Effector memory CD8-positive, alpha-beta T cell (primary cell): ENCODE measurements around the gene VRK3.
"Not testable (repeated sequence)": the region's sequence is repeated elsewhere in the genome, so short reads cannot be mapped to it uniquely, and the experiment has no call there.

ENCODE experiments used
- ATAC-seq: fragments of 150-1000 bp; cut with Tn5 transposase; replicated peaks from 2 replicates; pipeline ENCODE4 v1.10.0; 2021; ENCODE audit warnings: mild to moderate bottlenecking, moderate library complexity
- DNase-seq, 3 experiments: peaks; one replicate each; pipeline ENCODE4 v3.0.0; 2021
- H3K27ac Mint-ChIP-seq, 2 donors: one replicate each; pipeline ENCODE4 v1.8.0; 2022; ENCODE audit warnings: mild to moderate bottlenecking in 2 of 2, mixed read lengths in 2 of 2, moderate library complexity in 2 of 2
- H3K27me3 Mint-ChIP-seq, 2 donors: one replicate each; pipeline ENCODE4 v1.8.0; 2022; ENCODE audit warnings: mixed read lengths in 2 of 2
- H3K36me3 Mint-ChIP-seq: one replicate; pipeline ENCODE4 v1.8.0; 2022; ENCODE audit warnings: mild to moderate bottlenecking, moderate library complexity, mixed read lengths; ENCODE audit not compliant: insufficient read depth
- H3K4me1 Mint-ChIP-seq, 2 donors: one replicate each; pipeline ENCODE4 v1.8.0; 2022; ENCODE audit warnings: low read depth in 2 of 2, mixed read lengths in 2 of 2
- H3K4me3 Mint-ChIP-seq, 2 donors: one replicate each; pipeline ENCODE4 v1.8.0; 2022; ENCODE audit warnings: mild to moderate bottlenecking in 2 of 2, mixed read lengths in 2 of 2, moderate library complexity in 2 of 2
- H3K9me3 Mint-ChIP-seq, 2 donors: one replicate each; pipeline ENCODE4 v1.8.0; 2022; ENCODE audit warnings: mixed read lengths in 2 of 2

Gene VRK3

DNA sequence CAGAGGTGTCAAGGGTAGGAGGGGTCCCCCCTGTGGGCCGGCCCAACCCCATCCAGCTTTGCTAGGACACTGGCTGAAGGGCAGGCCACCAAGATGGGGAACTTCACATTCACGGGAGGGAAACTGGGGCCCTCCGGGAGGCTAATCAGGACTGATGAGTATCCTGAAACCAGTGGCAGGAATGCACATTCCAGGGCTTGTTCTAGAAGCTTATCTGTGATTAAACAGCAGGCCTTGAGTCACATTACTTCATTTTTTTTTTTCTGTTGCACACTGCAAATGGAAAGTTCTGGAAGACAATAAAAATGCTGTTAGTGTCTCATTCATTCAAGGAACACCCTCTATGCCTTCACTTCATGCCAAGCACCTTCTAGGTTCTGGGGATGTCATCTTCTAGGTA lies 48.7 kb downstream of the VRK3 start:
- peak overlapping the region in 1 of 2 donors; percentile 38 for H3K27ac Mint-ChIP-seq
- peaks cover 16% of the 10 kb centered on the region for H3K36me3 Mint-ChIP-seq
- DNase-seq = no peak

DNA sequence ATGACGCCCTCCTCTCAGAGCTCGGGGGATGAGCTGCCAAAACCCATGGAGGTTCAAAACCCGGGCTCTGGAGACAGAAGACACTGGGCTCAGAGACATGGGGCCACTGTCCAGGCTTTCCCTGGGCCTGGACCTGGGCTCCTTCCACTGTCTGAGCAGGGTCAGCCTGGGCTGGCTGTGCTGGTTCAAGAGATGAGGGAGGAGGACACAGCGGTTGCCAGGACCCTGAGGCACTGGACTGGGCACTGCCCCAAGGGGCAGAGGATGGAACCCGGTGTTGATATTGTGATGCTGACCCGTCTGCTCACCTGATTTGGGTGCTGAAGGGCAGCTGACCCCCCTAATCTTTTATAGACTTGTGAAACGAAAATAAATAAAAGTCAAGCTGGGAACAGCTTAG lies 50.1 kb downstream of the VRK3 start:
- H3K4me1 Mint-ChIP-seq = peaks cover 0 to 4% of the 10 kb centered on the region in 2 donors
- H3K9me3 Mint-ChIP-seq = no peaks in the 10 kb centered on the region
- no peak for ATAC-seq

More for the DNA sequence above, 48.7 kb downstream of the VRK3 start:
- ATAC-seq = no peak
- H3K4me3 Mint-ChIP-seq = no peak overlapping the region
- H3K27me3 Mint-ChIP-seq = no peaks in the 10 kb centered on the region
- H3K4me1 Mint-ChIP-seq = peaks cover 0 to 4% of the 10 kb centered on the region in 2 donors
- H3K9me3 Mint-ChIP-seq = no peaks in the 10 kb centered on the region

GRCh38 chr19:49973987-49974386 lies 51.2 kb downstream of the VRK3 start:
- DNase-seq (no peak), ATAC-seq (no peak)
- peaks cover 0 to 4% of the 10 kb centered on the region in 2 donors for H3K4me1 Mint-ChIP-seq
- H3K27ac Mint-ChIP-seq = peak overlapping the region; percentile 7 to 67
- peaks cover under 1 to 2% of the 10 kb centered on the region in 2 donors for H3K27me3 Mint-ChIP-seq
- peaks cover 8% of the 10 kb centered on the region for H3K36me3 Mint-ChIP-seq
- H3K9me3 Mint-ChIP-seq = no peaks in the 10 kb centered on the region
- H3K4me3 Mint-ChIP-seq = no peak overlapping the region

More for the DNA sequence above, 50.1 kb downstream of the VRK3 start:
- no peak for DNase-seq
- Mint-ChIP-seq H3K27ac (peak overlapping the region; percentile 20 to 82), H3K36me3 (peaks cover 12% of the 10 kb centered on the region), H3K4me3 (no peak overlapping the region), H3K27me3 (no peaks in the 10 kb centered on the region)

- Mint-ChIP-seq H3K27ac (peak overlapping the region in 1 of 2 donors; percentile 7), H3K4me1 (peaks cover 0 to 4% of the 10 kb centered on the region in 2 donors), H3K4me3 (no peak overlapping the region), H3K9me3 (no peaks in the 10 kb centered on the region), H3K36me3 (peaks cover 8% of the 10 kb centered on the region), H3K27me3 (peaks cover 9% of the 10 kb centered on the region in 2 donors)
- no peak for DNase-seq
- ATAC-seq = no peak
These were observed 52.3 kb downstream of the VRK3 start for GRCh38 chr19:49972841-49973240.

DNA sequence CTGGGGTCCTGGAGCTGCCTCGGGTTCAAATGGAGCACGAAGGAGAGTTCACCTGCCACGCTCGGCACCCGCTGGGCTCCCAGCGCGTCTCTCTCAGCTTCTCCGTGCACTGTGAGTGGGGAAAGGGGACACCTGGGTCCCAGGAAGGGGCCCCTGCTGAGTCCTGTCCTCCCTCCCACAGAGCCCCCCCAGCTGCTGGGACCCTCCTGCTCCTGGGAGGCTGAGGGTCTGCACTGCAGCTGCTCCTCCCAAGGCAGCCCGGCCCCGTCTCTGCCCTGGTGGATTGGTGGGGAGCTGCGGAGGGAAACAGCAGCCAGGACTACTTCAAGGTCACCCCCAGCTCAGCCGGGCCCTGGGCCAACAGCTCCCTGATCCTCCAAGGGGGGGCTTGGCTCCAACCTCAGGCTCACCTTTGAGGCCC lies 53.2 kb downstream of the VRK3 start:
- Mint-ChIP-seq H3K9me3 (no peaks in the 10 kb centered on the region), H3K27me3 (peaks cover 9 to 14% of the 10 kb centered on the region in 2 donors), H3K36me3 (peaks cover 8% of the 10 kb centered on the region), H3K4me1 (peaks cover 0 to 4% of the 10 kb centered on the region in 2 donors), H3K27ac (no peak overlapping the region), H3K4me3 (no peak overlapping the region)
- ATAC-seq = no peak
- DNase-seq = no peak

- H3K36me3 Mint-ChIP-seq, H3K4me3 Mint-ChIP-seq, ATAC-seq, H3K9me3 Mint-ChIP-seq, H3K27ac Mint-ChIP-seq, H3K4me1 Mint-ChIP-seq, DNase-seq: not testable (repeated sequence)
- H3K27me3 Mint-ChIP-seq = peaks cover 18 to 20% of the 10 kb centered on the region in 2 donors
These were observed 55.8 kb downstream of the VRK3 start for GRCh38 chr19:49969355-49969754.

- no peak overlapping the region for H3K4me3 Mint-ChIP-seq
These were observed 56.8 kb downstream of the VRK3 start for GRCh38 chr19:49968279-49968922.

GRCh38 chr19:49960980-49961379 lies 64.2 kb downstream of the VRK3 start, which contains the start of gene SIGLEC11:
SIGLEC11 (minus strand) TSS chr19:49961172; CDS start chr19:49961081, 91 bp downstream.
- not testable (repeated sequence) for H3K4me1 Mint-ChIP-seq, ATAC-seq, H3K36me3 Mint-ChIP-seq, H3K27ac Mint-ChIP-seq, H3K9me3 Mint-ChIP-seq, H3K4me3 Mint-ChIP-seq, DNase-seq
- peaks cover 6 to 12% of the 10 kb centered on the region in 2 donors for H3K27me3 Mint-ChIP-seq

More at GRCh38 chr19:49968279-49968922, 56.8 kb downstream of the VRK3 start:
- Mint-ChIP-seq H3K36me3 (peaks cover 2% of the 10 kb centered on the region), H3K27ac (peak overlapping the region in 1 of 2 donors; percentile 23), H3K27me3 (peaks cover 18 to 23% of the 10 kb centered on the region in 2 donors), H3K4me1 (peaks cover 4 to 5% of the 10 kb centered on the region in 2 donors), H3K9me3 (no peaks in the 10 kb centered on the region)
- ATAC-seq (no peak), DNase-seq (no peak)

- H3K36me3 Mint-ChIP-seq, DNase-seq, H3K27me3 Mint-ChIP-seq, H3K27ac Mint-ChIP-seq, H3K4me3 Mint-ChIP-seq, H3K9me3 Mint-ChIP-seq, H3K4me1 Mint-ChIP-seq, ATAC-seq: not testable (repeated sequence)
These were observed 65.3 kb downstream of the VRK3 start for GRCh38 chr19:49959892-49960291.

- H3K27me3 Mint-ChIP-seq = peaks cover 10 to 22% of the 10 kb centered on the region in 2 donors
- ATAC-seq = not testable (repeated sequence)
These were observed 66.6 kb downstream of the VRK3 start for GRCh38 chr19:49958596-49958995.

GRCh38 chr19:49958144-49958543 lies 67.0 kb downstream of the VRK3 start:
- H3K9me3 Mint-ChIP-seq, H3K27ac Mint-ChIP-seq, ATAC-seq, H3K36me3 Mint-ChIP-seq, H3K4me3 Mint-ChIP-seq, DNase-seq, H3K4me1 Mint-ChIP-seq: not testable (repeated sequence)
- peaks cover 10 to 26% of the 10 kb centered on the region in 2 donors for H3K27me3 Mint-ChIP-seq

More at GRCh38 chr19:49958596-49958995, 66.6 kb downstream of the VRK3 start:
- not testable (repeated sequence) for H3K4me3 Mint-ChIP-seq, H3K36me3 Mint-ChIP-seq, DNase-seq, H3K4me1 Mint-ChIP-seq, H3K27ac Mint-ChIP-seq, H3K9me3 Mint-ChIP-seq

DNA sequence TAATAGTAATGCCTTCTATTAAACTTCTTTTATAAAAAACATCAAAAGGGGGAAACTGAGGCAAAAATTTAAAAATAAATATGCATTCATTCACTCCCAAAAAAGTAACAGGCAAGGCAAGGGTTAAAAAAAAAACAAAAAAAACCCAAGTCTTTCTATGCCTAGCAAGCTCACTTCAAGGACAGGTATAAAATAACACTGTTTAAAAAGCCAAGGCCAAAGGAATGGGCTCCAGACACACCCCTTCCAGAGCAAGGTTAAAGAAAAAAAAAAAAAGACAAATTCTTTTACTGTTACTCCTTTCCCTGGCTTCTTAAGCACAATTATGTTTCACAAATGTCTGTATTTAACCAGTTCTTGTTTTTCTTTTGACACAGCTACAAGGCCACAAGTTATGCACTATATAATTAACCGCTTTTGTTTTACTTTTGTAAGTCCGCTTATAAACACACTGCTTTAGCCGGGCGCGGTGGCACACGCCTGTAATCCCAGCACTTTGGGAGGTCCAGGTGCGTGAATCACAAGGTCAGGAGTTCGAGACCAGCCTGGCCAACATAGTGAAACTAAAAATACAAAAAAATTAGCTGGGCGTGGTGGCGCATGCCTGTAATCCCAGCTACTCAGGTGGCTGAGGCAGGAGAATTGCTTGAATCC lies 67.8 kb downstream of the VRK3 start:
- peaks cover 0 to 3% of the 10 kb centered on the region in 2 donors for H3K4me1 Mint-ChIP-seq
- DNase-seq = no peak
- no peak for ATAC-seq
- peaks cover 15 to 34% of the 10 kb centered on the region in 2 donors for H3K27me3 Mint-ChIP-seq
- no peaks in the 10 kb centered on the region for H3K9me3 Mint-ChIP-seq
- H3K27ac Mint-ChIP-seq = no peak overlapping the region
- H3K36me3 Mint-ChIP-seq = no peaks in the 10 kb centered on the region
- H3K4me3 Mint-ChIP-seq = no peak overlapping the region

GRCh38 chr19:49956115-49956495 lies 69.1 kb downstream of the VRK3 start:
- DNase-seq (no peak), ATAC-seq (no peak)
- Mint-ChIP-seq H3K36me3 (no peaks in the 10 kb centered on the region), H3K4me1 (peaks cover 0 to 3% of the 10 kb centered on the region in 2 donors), H3K9me3 (no peaks in the 10 kb centered on the region), H3K27ac (no peak overlapping the region), H3K4me3 (no peak overlapping the region), H3K27me3 (peaks cover 25 to 47% of the 10 kb centered on the region in 2 donors)

- no peak for ATAC-seq
- Mint-ChIP-seq H3K27me3 (peaks cover 35 to 59% of the 10 kb centered on the region in 2 donors), H3K9me3 (no peaks in the 10 kb centered on the region), H3K27ac (no peak overlapping the region), H3K36me3 (no peaks in the 10 kb centered on the region), H3K4me1 (peaks cover 0 to 5% of the 10 kb centered on the region in 2 donors), H3K4me3 (no peak overlapping the region)
- DNase-seq = no peak
These were observed 70.2 kb downstream of the VRK3 start for GRCh38 chr19:49954933-49955332.
